Measurements from ENCODE around the gene MRFAP1.
"Not testable (repeated sequence)": the region's sequence is repeated elsewhere in the genome, so short reads cannot be mapped to it uniquely, and the experiment has no call there.

Gene MRFAP1

GRCh38 chr4:6639137-6639680, 1.3 kb upstream of the MRFAP1 start:
- DNase-seq = no peak

DNA sequence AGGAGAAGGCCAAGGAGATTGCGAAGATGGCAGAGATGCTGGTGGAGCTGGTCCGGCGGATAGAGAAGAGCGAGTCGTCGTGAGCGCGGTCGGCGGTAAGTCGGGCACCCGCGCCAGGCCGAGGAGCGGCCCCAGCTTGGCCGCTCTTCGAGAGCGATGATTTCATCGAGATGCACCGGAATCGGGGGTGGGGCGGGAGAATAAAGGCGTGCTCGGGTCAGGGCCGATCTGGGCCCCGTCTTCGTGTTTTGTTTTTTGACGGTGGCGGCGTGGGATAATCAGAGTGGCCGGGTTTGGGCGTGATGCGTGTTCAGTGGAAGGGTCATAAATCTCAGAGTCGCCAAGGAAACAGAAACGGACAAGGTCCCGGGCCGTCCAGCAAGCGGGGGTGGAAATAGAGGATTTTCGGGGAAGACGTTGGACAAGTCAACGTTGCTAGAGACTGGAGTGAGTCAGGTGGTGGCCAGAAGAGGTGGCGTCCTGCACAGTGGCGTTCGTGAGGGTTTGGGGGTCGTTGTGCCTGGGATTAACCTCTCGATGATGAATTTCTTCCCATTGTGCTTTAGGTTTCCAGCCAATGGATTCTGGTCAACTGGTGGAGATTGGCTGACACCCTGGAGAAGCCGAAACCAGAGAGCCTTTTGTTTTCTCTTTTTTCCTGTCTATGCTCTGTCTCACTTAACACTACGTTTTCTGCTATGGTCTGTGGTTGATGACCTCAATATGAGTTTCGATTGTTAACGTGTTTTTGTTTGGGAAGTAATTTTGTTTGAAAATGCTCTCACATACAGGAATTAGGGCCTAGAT, 882 bp downstream of the MRFAP1 start:
- DNase-seq = no peak

DNA sequence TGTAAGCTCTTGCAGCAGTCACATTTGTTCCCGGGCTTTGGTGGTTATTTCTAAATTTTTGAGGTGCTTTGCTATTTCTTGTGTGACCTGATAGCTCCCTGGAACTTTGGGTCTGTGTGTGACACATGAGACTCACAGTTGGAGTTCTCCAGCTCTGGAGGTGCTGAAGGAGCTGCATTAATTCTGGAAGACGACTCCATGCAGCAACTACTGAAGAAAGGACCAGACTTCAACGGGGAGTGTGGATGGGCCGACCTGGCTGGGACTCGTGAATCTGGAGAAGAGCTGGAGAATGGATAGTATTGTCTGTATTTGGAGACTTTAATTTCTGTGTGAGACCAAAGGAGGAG, 1.5 kb downstream of the MRFAP1 start:
- DNase-seq = no peak

DNA sequence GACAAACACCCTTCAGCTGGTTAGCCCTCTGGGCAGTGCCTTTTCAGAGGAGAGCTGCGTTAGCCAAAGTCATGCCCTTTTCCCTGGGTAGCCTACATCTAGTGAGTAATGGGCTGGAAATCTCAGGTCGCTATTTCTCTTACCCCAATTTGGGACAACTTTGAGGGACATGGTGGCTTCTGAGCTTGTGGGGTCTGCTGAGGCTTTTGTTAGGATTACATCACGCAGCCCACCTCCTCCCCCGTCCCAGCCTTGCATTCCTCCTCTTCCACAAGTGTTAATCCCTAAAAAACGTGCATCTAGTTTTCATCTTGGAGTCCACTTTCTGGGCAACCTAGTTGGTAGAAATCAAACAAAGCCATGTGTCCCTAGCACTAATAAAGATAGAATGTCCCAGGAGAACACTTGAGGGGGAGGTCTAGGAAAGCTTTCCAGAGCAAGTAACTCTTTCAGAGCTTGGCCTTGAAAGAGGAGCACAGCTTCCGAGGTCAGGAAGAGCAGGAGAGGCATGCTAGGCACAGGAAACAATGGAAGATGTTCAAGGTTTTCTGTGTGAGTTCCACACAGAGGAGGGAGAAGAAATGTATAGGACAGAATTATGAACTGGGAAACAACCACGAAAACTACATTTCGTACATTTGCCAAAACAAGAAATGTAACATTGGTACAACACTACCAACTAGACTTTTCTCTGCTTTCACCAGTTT, 2.8 kb downstream of the MRFAP1 start:
- DNase-seq = no peak

- DNase-seq = no peak
Measured at GRCh38 chr4:6644792-6645530, 4.5 kb downstream of the MRFAP1 start.

DNA sequence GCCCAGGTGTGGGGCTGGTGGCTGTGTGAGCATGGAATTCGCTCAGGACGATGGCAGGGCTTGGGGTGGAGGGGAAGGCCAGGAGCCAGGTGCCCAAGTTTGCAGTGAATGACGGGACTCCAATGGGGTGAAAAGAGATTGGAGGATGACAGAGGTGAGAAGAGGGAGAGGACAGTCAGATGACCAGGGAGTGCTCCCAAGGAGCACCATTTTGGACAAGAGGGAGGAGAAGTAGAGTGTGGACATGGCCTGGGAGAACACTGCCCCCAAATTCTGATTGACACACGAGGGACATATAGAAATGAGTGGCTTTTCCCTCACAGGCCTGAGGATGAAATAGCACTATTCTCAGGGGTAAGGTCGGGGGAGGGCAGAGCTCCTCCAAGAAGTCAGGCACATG, 6.7 kb downstream of the MRFAP1 start:
- DNase-seq = no peak

DNA sequence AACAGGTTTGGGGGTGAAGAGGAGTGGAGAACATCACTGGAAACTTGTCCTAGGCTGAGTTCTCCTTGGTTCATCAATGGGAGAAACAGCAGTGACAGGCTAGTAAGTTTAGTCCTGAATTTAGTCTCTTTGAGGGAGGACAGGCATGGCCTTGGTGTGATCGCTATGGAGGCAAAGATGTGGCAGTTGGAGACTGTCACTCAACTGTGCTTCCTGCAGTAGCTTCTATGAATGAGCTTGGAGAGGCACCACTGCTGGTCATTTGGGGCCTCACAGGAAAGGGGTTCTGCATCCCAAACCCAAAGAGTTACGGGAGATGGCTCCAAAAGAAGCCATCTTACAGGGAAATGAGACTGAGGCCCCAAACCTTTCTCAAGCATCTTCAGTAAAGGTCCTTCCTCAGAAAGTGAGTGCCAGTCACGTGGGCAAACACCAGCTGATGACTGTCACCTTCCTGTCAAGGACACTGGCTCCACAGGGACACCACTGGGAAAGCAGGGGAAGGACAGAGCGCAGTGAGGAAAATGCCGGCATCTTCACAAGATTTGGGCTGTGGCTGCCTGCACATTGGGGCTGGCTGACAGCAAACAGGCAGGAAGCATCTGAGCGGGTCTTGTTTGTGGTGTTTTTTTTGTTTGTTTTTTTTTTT, 7.2 kb downstream of the MRFAP1 start:
- DNase-seq = no peak

DNA sequence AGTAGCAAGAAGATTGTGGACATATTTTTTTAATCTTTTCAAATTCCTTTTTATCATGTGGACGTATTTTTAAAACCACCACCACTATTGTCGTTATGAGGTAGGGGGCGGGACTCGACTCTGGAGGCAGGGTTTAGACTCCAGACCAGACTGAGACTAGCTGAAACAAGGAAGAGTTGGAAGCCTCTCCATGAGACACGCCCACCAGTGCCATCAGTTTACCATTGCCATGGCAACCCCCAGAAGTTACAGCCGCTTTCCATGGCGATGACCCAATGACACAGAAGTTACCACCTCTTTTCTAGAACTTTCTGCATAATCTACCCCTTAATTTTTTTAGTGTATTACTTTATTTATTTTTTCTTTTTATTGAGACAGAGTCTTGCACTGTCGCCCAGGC, 8.7 kb downstream of the MRFAP1 start:
- no peak for DNase-seq

- DNase-seq = not testable (repeated sequence)
Measured at GRCh38 chr4:6654211-6654610, 13.7 kb downstream of the MRFAP1 start.

DNA sequence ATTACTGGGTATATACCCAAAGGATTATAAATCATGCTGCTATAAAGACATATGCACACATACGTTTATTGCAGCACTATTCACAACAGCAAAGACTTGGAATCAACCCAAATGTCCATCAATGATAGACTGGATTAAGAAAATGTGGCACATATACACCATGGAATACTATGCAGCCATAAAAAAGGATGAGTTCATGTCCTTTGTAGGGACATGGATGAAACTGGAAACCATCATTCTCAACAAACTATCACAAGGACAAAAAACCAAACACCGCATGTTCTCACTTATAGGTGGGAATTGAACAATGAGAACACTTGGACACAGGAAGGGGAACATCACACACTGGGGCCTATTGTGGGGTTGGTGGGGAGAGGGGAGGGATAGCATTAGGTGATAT, 14.8 kb downstream of the MRFAP1 start:
- not testable (repeated sequence) for DNase-seq

GRCh38 chr4:6655924-6656323, 15.4 kb downstream of the MRFAP1 start:
- no peak for DNase-seq

DNA sequence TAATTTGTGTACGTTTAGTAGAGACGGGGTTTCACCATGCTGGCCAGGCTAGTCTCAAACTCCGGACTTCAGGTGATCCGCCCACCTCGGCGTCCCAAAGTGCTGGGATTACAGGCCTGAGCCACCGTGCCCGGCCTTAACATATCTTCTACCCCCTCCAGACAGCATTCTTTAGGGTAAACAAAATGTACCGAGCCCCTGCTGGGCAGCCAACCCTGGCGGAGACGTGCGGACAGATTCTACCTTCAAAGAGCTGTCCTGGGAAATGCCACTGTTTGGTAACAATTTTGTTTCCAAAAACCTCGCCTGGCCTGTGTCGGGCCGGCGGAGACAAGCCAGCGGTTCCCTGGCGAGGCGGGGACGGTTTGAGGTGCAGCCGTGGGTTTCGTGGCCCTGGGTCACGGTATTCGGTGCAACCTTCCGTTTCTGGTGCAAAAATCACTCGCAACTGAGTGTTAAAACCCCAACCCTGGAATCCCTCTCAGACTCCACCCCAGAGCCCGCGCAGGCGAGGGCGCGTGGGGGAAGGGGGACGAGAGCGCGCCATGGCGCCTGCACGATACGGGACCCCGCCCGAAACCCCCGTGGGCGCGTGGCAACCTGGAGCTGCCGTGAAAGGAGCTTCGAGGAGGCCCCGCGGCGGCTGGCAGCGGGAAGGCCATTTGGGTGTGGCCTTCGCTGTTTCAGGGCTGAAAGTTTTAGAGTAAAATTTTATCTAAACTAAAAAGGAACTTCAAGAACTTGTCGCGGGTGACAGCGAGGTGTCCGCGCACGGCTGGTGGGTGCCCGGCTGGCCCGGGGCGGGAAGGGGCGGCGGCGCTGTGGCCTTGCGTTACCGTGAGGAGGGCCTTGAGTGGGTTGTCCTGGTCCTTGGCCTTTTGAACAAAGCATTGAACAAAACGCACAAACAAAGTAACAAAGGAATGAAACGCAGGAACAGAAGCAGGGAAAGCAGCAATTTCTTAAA, 17.0 kb downstream of the MRFAP1 start:
- no peak for DNase-seq

DNA sequence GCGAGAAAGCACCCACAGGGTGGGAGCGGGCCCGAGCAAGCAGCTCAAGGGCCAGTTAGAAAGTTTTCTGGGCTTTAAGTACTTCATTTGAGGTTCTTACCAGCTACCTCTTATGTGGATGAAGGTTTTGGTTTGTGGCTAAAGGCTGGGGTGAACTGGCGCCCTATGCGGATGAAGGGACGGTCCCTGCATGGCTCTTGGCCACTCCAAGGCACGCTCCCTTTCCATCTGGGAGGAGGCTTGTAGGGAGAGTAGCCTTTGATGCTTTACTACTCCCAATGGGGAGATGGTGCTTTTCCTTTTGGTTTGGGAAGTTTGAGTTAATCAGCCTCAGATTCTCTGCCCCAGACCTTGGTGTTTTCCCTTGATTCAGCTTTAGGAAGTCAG, 17.7 kb downstream of the MRFAP1 start:
- DNase-seq = no peak

DNA sequence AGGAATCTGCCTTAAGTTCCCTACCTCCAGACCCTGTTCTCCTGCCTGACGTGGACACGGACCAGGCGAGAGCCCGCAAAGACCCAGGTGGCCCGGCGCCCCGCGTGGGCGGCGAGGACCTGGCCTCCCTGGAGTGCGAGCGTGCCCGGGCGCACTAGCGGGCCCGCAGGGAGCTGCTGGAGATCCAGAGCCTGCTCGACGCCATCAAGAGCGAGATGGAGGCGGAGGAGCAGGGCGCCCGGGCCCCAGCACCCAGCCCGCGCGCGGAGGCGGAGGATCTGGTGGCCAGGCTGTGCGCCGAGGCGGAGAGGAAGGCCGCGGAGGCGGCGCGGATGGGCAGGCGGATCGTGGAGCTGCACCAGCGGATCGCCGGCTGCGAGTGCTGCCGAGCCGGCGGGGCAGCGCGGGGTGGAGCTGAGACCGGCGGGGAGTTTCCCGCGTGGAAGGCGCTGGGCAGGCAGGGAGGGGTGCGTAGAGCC, 18.2 kb downstream of the MRFAP1 start:
- DNase-seq = no peak

DNA sequence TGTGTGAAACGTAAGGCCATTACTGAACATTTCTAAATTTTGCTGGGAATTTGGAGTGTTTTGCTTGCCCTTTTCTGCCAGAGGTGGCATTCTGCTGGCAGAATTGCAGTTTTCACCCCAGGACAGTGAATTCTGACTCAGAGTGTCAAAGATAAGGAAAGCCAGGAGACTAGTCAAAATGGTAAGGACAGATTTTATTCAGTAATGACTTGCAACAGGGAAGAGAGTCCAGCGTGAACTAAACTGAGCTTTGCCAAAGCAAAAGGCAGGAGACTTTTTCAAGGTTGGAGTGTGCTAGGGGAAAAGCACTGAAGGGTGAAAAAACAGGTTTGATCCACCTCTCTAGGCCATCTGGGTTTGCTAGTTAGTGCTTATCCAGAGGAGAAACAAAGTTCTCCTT, 19.4 kb downstream of the MRFAP1 start:
- no peak for DNase-seq

GRCh38 chr4:6660430-6660829, 19.9 kb downstream of the MRFAP1 start:
- no peak for DNase-seq

DNA sequence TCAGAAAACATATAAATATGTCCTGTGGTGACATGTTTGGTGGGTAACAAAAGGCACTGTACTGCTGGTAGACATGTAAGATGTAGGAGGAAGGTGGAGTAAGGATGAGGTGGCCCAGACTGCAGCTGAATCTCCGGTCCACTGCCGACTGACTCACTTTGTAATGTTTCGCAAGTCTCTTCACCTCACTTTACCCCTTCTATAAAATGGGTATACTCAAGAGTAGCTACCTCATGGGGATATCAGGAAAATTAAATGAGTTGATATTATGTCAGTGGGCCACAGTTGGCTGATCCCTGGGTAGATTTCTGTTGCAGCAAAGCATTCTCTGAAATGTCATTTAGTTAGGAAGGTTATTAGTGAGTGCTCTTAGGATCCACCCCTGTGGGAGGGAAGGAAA, 22.1 kb downstream of the MRFAP1 start:
- DNase-seq = no peak

- no peak for DNase-seq
Measured at GRCh38 chr4:6663596-6664393, 23.3 kb downstream of the MRFAP1 start.

DNA sequence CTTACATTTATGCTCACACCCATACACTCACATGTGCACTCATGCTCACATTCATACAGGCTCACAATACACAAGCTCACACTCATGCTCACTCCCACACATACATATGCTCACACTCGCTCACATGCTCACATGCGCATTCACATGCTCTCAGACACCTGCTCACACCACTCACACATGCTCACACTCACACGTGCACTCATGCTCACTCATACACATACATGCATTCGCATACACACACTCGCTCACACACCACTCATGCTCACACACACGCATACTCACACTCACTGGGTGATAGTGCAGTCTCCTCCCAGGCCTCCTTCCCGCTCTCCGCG, 24.8 kb downstream of the MRFAP1 start:
- DNase-seq = no peak

- DNase-seq = no peak
Measured at GRCh38 chr4:6668391-6668790, 27.9 kb downstream of the MRFAP1 start.

DNA sequence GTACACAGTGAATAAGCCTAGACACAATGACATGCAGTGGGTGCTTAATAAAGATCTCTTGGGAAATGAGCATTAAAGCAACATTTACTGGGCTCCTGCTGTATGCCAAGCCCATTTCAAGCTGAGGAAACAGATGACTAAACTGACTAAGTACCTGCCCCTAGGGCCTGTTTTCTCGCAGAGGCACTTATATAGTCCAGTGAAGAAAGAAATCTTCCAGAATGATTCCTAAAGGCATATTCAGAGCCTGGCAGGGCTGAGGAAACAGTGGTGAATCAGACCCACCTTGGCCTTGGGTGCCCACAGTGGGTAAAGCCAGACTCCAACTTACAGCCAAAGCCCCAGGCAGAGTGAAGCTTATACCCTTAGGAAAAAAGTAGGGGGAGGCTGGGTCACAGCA, 31.2 kb downstream of the MRFAP1 start:
- DNase-seq = no peak

All from NCI-H1092 treated with DMSO at 0.1 percent for 48 hours (cell line).